Lower lobe of right lung (tissue), 2 donors: ENCODE results near the gene PDZRN4. TPM values are rescaled to one million over a fixed set of nuclear protein-coding genes. Genes with fewer than 3 reads are reported as not detected.
"Not testable (repeated sequence)": the region's sequence is repeated elsewhere in the genome, so short reads cannot be mapped to it uniquely, and the experiment has no call there.

Source experiments
- ATAC-seq, 2 donors: fragments of 200-7000 bp; cut with Tn5 transposase; one replicate each; pipeline ENCODE4 v1.9.1; 2020 to 2022; ENCODE audit warnings: mild to moderate bottlenecking in 2 of 2, moderate library complexity in 2 of 2
- DNase-seq: peaks from one replicate; pipeline ENCODE4 v3.0.0-alpha.2; 2020
- H3K27ac ChIP-seq: fragments of 200-600 bp; one replicate; pipeline ENCODE4 v1.8.0; 2022
- H3K27me3 ChIP-seq: fragments of 200-600 bp; one replicate; pipeline ENCODE4 v1.8.0; 2022; ENCODE audit warnings: low read depth
- H3K36me3 ChIP-seq: fragments of 200-600 bp; one replicate; pipeline ENCODE4 v1.8.0; 2022; ENCODE audit warnings: mild to moderate bottlenecking
- H3K4me1 ChIP-seq: fragments of 200-600 bp; one replicate; pipeline ENCODE4 v1.8.0; 2022
- H3K4me3 ChIP-seq: fragments of 200-600 bp; one replicate; pipeline ENCODE4 v1.8.0; 2022; ENCODE audit warnings: mild to moderate bottlenecking
- H3K9me3 ChIP-seq: fragments of 200-600 bp; one replicate; pipeline ENCODE4 v1.8.0; 2022
- intact Hi-C: fragments of 100-400 bp; cut with DNase I; formaldehyde crosslinking; loops from one replicate; pipeline ENCODE4 v1.11.0; 2022
- total RNA-seq: library from RNA; stranded (reverse); fragmentation: NEBNext Ultra II Directional; extraction: Animal tissue kit (Norgen Biotek cat#: 25700); gene quantifications from one replicate; pipeline ENCODE4 v1.2.1, GENCODE V29; 2021
- TF ChIP-seq, protein P1 (sequence below): fragments of 200-600 bp; IDR thresholded peaks from one replicate; pipeline ENCODE4 v1.8.0; 2022; ENCODE audit warnings: antibody characterized with exemption, mild to moderate bottlenecking
- donor health status: DM: no; HTN: yes; CAD: no; lungs with severe emphysema.

PDZRN4 gene
- total RNA-seq, 1 donor from 2014 or later = 1.6 TPM

DNA sequence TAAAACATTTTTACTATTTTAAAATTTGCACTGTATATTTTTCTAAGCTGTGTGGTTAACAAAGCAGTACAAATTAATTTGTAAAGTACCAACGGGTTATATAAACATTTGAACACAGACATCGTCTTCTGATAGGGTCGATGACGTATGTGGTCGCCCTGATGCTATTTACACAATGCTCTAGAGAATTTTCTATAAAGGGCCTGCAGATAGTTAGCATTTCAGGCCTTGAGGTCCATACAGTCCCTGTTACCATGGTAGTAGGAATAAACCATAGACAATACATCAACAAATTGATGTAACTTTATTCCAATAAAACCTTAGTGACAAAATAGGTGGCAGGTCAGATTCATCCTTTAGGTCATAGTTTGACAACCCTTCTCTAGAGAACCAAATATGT, 25.7 kb upstream of the PDZRN4 start:
- H3K36me3 ChIP-seq = no peaks in the 10 kb centered on the region
- ATAC-seq = no peak
- intact Hi-C loops = no loop called here
- H3K27me3 ChIP-seq = no peaks in the 10 kb centered on the region
- H3K27ac ChIP-seq = no peak overlapping the region
- H3K4me1 ChIP-seq = no peaks in the 10 kb centered on the region
- H3K4me3 ChIP-seq = no peak overlapping the region
- H3K9me3 ChIP-seq = no peaks in the 10 kb centered on the region
- DNase-seq = no peak
- TF ChIP-seq, protein P1, sequence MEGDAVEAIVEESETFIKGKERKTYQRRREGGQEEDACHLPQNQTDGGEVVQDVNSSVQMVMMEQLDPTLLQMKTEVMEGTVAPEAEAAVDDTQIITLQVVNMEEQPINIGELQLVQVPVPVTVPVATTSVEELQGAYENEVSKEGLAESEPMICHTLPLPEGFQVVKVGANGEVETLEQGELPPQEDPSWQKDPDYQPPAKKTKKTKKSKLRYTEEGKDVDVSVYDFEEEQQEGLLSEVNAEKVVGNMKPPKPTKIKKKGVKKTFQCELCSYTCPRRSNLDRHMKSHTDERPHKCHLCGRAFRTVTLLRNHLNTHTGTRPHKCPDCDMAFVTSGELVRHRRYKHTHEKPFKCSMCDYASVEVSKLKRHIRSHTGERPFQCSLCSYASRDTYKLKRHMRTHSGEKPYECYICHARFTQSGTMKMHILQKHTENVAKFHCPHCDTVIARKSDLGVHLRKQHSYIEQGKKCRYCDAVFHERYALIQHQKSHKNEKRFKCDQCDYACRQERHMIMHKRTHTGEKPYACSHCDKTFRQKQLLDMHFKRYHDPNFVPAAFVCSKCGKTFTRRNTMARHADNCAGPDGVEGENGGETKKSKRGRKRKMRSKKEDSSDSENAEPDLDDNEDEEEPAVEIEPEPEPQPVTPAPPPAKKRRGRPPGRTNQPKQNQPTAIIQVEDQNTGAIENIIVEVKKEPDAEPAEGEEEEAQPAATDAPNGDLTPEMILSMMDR = no peak

GRCh38 chr12:41167701-41168100, 20.4 kb upstream of the PDZRN4 start:
- Histone ChIP-seq H3K36me3 (no peaks in the 10 kb centered on the region), H3K4me3 (no peak overlapping the region), H3K9me3 (no peaks in the 10 kb centered on the region), H3K27me3 (no peaks in the 10 kb centered on the region), H3K27ac (no peak overlapping the region), H3K4me1 (no peaks in the 10 kb centered on the region)
- TF ChIP-seq, protein P1 = no peak
- intact Hi-C loops = no loop called here
- ATAC-seq (no peak), DNase-seq (no peak)

- Histone ChIP-seq H3K9me3 (no peaks in the 10 kb centered on the region), H3K27ac (no peak overlapping the region), H3K27me3 (no peaks in the 10 kb centered on the region), H3K4me3 (no peak overlapping the region), H3K36me3 (no peaks in the 10 kb centered on the region), H3K4me1 (no peaks in the 10 kb centered on the region)
- no peak for ATAC-seq
- TF ChIP-seq, protein P1 = no peak
- no peak for DNase-seq
- intact Hi-C loops = no loop called here
Observed at GRCh38 chr12:41174602-41175001, 13.5 kb upstream of the PDZRN4 start.

DNA sequence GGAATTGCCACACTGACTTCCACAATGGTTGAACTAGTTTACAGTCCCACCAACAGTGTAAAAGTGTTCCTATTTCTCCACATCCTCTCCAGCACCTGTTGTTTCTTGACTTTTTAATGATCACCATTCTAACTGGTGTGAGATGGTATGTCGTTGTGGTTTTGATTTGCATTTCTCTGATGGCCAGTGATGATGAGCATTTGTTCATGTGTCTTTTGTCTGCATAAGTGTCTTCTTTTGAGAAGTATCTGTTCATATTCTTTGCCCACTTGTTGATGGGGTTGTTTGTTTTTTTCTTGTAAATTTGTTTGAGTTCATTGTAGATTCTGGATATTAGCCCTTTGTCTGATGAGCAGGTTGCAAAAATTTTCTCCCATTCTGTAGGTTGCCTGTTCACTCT, 8.6 kb upstream of the PDZRN4 start:
- intact Hi-C loops, H3K9me3 ChIP-seq, H3K27ac ChIP-seq, DNase-seq, H3K36me3 ChIP-seq, H3K4me3 ChIP-seq, ATAC-seq, H3K4me1 ChIP-seq, H3K27me3 ChIP-seq: not testable (repeated sequence)

DNA sequence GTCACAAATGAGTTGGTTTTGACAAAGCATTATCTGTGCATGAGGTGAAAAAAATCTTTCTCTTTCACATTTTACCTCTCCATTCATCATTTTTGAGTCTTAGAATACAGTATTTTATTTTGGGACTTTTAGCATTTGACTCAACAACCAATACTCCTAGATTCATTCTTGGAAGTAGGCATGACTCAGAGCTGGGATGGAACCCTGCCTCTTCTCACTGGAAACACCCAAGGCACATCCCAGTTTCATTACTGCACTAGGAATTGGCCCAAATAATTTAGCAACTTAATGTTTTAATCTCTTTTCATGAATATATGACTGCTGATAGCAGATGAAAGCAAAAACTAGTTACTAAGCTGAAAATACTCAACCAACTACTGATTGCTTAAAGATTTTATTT, 3.3 kb upstream of the PDZRN4 start:
- peaks cover 28% of the 10 kb centered on the region for H3K27me3 ChIP-seq
- H3K4me3 ChIP-seq = no peak overlapping the region
- TF ChIP-seq, protein P1 = no peak
- no peaks in the 10 kb centered on the region for H3K36me3 ChIP-seq
- DNase-seq = no peak
- intact Hi-C loops = no loop called here
- no peak overlapping the region for H3K27ac ChIP-seq
- no peak for ATAC-seq
- H3K9me3 ChIP-seq = no peaks in the 10 kb centered on the region
- peaks cover 17% of the 10 kb centered on the region for H3K4me1 ChIP-seq

GRCh38 chr12:41186026-41186425, 2.1 kb upstream of the PDZRN4 start:
- no peak overlapping the region for H3K27ac ChIP-seq
- peaks cover 22% of the 10 kb centered on the region for H3K4me1 ChIP-seq
- no peak overlapping the region for H3K4me3 ChIP-seq
- intact Hi-C loops = no loop called here
- TF ChIP-seq, protein P1 = no peak
- H3K9me3 ChIP-seq = no peaks in the 10 kb centered on the region
- no peak for DNase-seq
- H3K36me3 ChIP-seq = no peaks in the 10 kb centered on the region
- peaks cover 37% of the 10 kb centered on the region for H3K27me3 ChIP-seq
- no peak for ATAC-seq
